K562 (cell line): ENCODE data around the gene PHF20. TPM values are rescaled to one million over a fixed set of nuclear protein-coding genes. Genes with fewer than 3 reads are reported as not detected.

Source experiments
- NONO ChIP-seq, 2 experiments: fragments of 200-400 bp in 1 of 2; fragments of 450-650 bp in 1 of 2; formaldehyde crosslinking in 1 of 2; IDR thresholded peaks; 2 replicates each; pipeline ENCODE4 v1.6.1; 2017; ENCODE audit warnings: low read depth in 2 of 2, mild to moderate bottlenecking in 2 of 2, moderate library complexity in 2 of 2, low read length in 1 of 2
- POLR2B ChIP-seq: fragments of 450-650 bp; IDR thresholded peaks from 2 replicates; pipeline ENCODE4 v1.6.1; 2018; ENCODE audit warnings: low read depth; ENCODE audit not compliant: partially characterized antibody
- REST ChIP-seq, 2 experiments: fragments of 450-650 bp; formaldehyde crosslinking in 1 of 2; IDR thresholded peaks; 2 replicates each; pipeline versions ENCODE4 v1.4.0 to v1.6.1; 2014 to 2020; ENCODE audit warnings: mild to moderate bottlenecking in 2 of 2, borderline replicate concordance in 1 of 2, low read depth in 1 of 2
- U2AF1 ChIP-seq: fragments of 200-400 bp; formaldehyde crosslinking; optimal IDR thresholded peaks from 2 replicates; pipeline ENCODE3; 2017; ENCODE audit warnings: mild to moderate bottlenecking, low read depth, low read length, moderate library complexity
- ZFP1 ChIP-seq: fragments of 450-650 bp; formaldehyde crosslinking; IDR thresholded peaks from 2 replicates; pipeline ENCODE4 v1.4.0; 2020; ENCODE audit warnings: mild to moderate bottlenecking, mixed read lengths
- ZNF175 ChIP-seq: fragments of 200-800 bp; sonication (Bioruptor generic); IDR thresholded peaks from 2 replicates; pipeline ENCODE4 v1.6.1; 2016; ENCODE audit warnings: low read depth, mild to moderate bottlenecking, missing genetic modification characterization, missing compliant biosample characterization
- ZNF274 ChIP-seq: IDR thresholded peaks from 2 replicates; pipeline ENCODE4 v1.6.1; 2011; ENCODE audit warnings: low read depth, mild to moderate bottlenecking, low read length, moderate library complexity, borderline replicate concordance
- polyA plus RNA-seq, 8 experiments: library from polyadenylated mRNA; depleted of rRNA in 4 of 8; stranded (reverse) in 5 of 8; unstranded in 3 of 8; fragments of >200 nt; fragmentation: Nextera tagmentation in 2 of 8; fragmentation: Illumina TruSeq in 1 of 8; extraction: Ambion mirVana in 2 of 8; extraction: Trizol in 1 of 8; gene quantifications; 2 replicates each; pipeline versions ENCODE4 v1.2.1 to v1.2.3, GENCODE V29; 2011 to 2014; ENCODE audit warnings: inconsistent platforms in 1 of 8, missing spikeins in 1 of 8
- total RNA-seq, 7 experiments: library from RNA; depleted of rRNA in 6 of 7; stranded (reverse); fragments of >200 nt in 6 of 7; fragmentation: Illumina TruSeq in 2 of 7; extraction: Trizol in 2 of 7; gene quantifications; 2 replicates each; pipeline versions ENCODE4 v1.2.1 to v1.2.3, GENCODE V29; 2011 to 2021; ENCODE audit warnings: low replicate concordance in 1 of 7
- TF ChIP-seq, protein P1 (sequence below): fragments of 450-650 bp; IDR thresholded peaks from 2 replicates; pipeline ENCODE4 v1.6.1; 2016; ENCODE audit warnings: low read depth, mild to moderate bottlenecking, moderate library complexity
- TF ChIP-seq, protein P2 (sequence below): fragments of 450-650 bp; IDR thresholded peaks from 2 replicates; pipeline ENCODE4 v1.6.1; 2016; ENCODE audit warnings: antibody characterized with exemption
- TF ChIP-seq, protein P3 (sequence below): sonication (generic); formaldehyde crosslinking; IDR thresholded peaks from 2 replicates; pipeline ENCODE4 v1.5.0; 2020; ENCODE audit warnings: missing genetic modification reagents
- TF ChIP-seq, protein P4 (sequence below): fragments of 450-650 bp; IDR thresholded peaks from 2 replicates; pipeline ENCODE4 v1.6.1; 2016

Gene PHF20
- total and polyA plus RNA-seq, 9 of the 15 experiments (the other 6 are each of a cell fraction or from before 2014, with no cell fraction given) = 49.9 to 196 (median 70.7) TPM

- TF ChIP-seq REST (IDR thresholded peaks at IDR 0.05; ENCODE audit: borderline replicate concordance) = no peak
- TF ChIP-seq REST (CRISPR knock-in tag; IDR thresholded peaks at IDR 0.05; ENCODE audit: low read depth) = no peak
- no peak for TF ChIP-seq NONO (IDR thresholded peaks at IDR 0.05; ENCODE audit: low read depth in 2 of 2, low read length in 1 of 2)
- no peak for TF ChIP-seq ZFP1
- TF ChIP-seq POLR2B = peak; percentile 33
- TF ChIP-seq, protein P1, sequence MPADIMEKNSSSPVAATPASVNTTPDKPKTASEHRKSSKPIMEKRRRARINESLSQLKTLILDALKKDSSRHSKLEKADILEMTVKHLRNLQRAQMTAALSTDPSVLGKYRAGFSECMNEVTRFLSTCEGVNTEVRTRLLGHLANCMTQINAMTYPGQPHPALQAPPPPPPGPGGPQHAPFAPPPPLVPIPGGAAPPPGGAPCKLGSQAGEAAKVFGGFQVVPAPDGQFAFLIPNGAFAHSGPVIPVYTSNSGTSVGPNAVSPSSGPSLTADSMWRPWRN = no peak
- TF ChIP-seq, protein P2, sequence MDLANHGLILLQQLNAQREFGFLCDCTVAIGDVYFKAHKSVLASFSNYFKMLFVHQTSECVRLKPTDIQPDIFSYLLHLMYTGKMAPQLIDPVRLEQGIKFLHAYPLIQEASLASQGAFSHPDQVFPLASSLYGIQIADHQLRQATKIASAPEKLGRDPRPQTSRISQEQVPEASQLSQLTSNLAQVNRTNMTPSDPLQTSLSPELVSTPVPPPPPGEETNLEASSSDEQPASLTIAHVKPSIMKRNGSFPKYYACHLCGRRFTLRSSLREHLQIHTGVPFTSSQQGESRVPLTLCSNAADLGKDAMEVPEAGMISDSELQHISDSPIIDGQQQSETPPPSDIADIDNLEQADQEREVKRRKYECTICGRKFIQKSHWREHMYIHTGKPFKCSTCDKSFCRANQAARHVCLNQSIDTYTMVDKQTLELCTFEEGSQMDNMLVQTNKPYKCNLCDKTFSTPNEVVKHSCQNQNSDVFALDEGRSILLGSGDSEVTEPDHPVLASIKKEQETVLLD = peak; percentile 54; the same call in 1 of the 2 replicates
- TF ChIP-seq, protein P3, sequence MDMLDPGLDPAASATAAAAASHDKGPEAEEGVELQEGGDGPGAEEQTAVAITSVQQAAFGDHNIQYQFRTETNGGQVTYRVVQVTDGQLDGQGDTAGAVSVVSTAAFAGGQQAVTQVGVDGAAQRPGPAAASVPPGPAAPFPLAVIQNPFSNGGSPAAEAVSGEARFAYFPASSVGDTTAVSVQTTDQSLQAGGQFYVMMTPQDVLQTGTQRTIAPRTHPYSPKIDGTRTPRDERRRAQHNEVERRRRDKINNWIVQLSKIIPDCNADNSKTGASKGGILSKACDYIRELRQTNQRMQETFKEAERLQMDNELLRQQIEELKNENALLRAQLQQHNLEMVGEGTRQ (CRISPR knock-in tag) = no peak
- TF ChIP-seq ZNF175 (CRISPR knock-in tag) = peak; percentile 21; the same call in 1 of the 2 replicates
- TF ChIP-seq ZNF274 = no peak
- TF ChIP-seq, protein P4, sequence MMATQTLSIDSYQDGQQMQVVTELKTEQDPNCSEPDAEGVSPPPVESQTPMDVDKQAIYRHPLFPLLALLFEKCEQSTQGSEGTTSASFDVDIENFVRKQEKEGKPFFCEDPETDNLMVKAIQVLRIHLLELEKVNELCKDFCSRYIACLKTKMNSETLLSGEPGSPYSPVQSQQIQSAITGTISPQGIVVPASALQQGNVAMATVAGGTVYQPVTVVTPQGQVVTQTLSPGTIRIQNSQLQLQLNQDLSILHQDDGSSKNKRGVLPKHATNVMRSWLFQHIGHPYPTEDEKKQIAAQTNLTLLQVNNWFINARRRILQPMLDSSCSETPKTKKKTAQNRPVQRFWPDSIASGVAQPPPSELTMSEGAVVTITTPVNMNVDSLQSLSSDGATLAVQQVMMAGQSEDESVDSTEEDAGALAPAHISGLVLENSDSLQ = peak; percentile 27; the same call in 1 of the 2 replicates
- TF ChIP-seq U2AF1 = no peak
These were observed 27.9 kb upstream of the PHF20 start (continued) for GRCh38 chr20:35743693-35744491.
